MCF 10A (cell line): ENCODE results near the gene DCLK1. TPM values are rescaled to one million over a fixed set of nuclear protein-coding genes. Genes with fewer than 3 reads are reported as not detected.

ENCODE experiments used
- BruUV-seq: library from RNA; stranded (reverse); fragments of 400-500 nt; replicated peaks from 2 replicates; lab custom pipeline; 2021; lab: Mats Ljungman, UMichigan
- CTCF ChIA-PET: fragments of 300-600 bp; sonication (Branson Sonifier 250); formaldehyde crosslinking; extraction: SDS; loops from one replicate; lab custom pipeline; 2021; ENCODE audit warnings: antibody characterized with exemption, inconsistent platforms; lab: Yijun Ruan, JAX
- POLR2A ChIA-PET: fragments of 300-600, 350-650 bp; sonication (Branson Sonifier 250); formaldehyde crosslinking; extraction: SDS; loops from one replicate; lab custom pipeline; 2020; ENCODE audit warnings: antibody characterized with exemption, inconsistent platforms; lab: Yijun Ruan, JAX
- DNase-seq: peaks from one replicate; pipeline ENCODE4 v3.0.0-alpha.2; 2018; ENCODE audit not compliant: unreplicated experiment
- H3K27ac Mint-ChIP-seq: one replicate; pipeline ENCODE4 v1.8.0; 2022; ENCODE audit warnings: mild to moderate bottlenecking, low read depth, mixed read lengths; ENCODE audit not compliant: unreplicated experiment
- H3K27me3 Mint-ChIP-seq: one replicate; pipeline ENCODE4 v1.8.0; 2022; ENCODE audit warnings: mixed read lengths; ENCODE audit not compliant: insufficient read depth, unreplicated experiment
- H3K36me3 Mint-ChIP-seq: one replicate; pipeline ENCODE4 v1.8.0; 2022; ENCODE audit warnings: mild to moderate bottlenecking, moderate library complexity, mixed read lengths; ENCODE audit not compliant: insufficient read depth, unreplicated experiment
- H3K4me1 Mint-ChIP-seq: one replicate; pipeline ENCODE4 v1.8.0; 2022; ENCODE audit warnings: mixed read lengths; ENCODE audit not compliant: insufficient read depth, unreplicated experiment
- H3K4me3 Mint-ChIP-seq: one replicate; pipeline ENCODE4 v1.8.0; 2022; ENCODE audit warnings: mild to moderate bottlenecking, moderate library complexity, mixed read lengths; ENCODE audit not compliant: unreplicated experiment
- H3K9me3 Mint-ChIP-seq: one replicate; pipeline ENCODE4 v1.8.0; 2022; ENCODE audit warnings: mixed read lengths; ENCODE audit not compliant: unreplicated experiment
- CTCF ChIP-seq: fragments of 200-600 bp; IDR thresholded peaks from one replicate; pipeline ENCODE4 v1.8.0; 2022; ENCODE audit warnings: antibody characterized with exemption, mild to moderate bottlenecking; ENCODE audit not compliant: unreplicated experiment
- intact Hi-C: fragments of 100-400 bp; cut with micrococcal nuclease; formaldehyde crosslinking; loops from 2 replicates; pipeline ENCODE4 v1.14.1; 2022
- total RNA-seq: library from RNA; stranded (reverse); gene quantifications from 2 replicates; pipeline ENCODE4 v1.2.3, GENCODE V29; 2022

Gene DCLK1
- total RNA-seq, 1 experiment from 2014 or later, result 0.44 TPM

GRCh38 chr13:35841060-35841521 lies 290.1 kb downstream of the DCLK1 start:
- no peak overlapping the region for H3K27ac Mint-ChIP-seq
- no peak for TF ChIP-seq CTCF
- no peaks in the 10 kb centered on the region for H3K9me3 Mint-ChIP-seq
- H3K27me3 Mint-ChIP-seq, result no peaks in the 10 kb centered on the region
- H3K4me1 Mint-ChIP-seq, result no peaks in the 10 kb centered on the region
- no peak for DNase-seq
- H3K4me3 Mint-ChIP-seq, result no peak overlapping the region
- ChIA-PET CTCF (interaction anchor here (0.6 to 1.4 kb wide), 4 partner anchors 27 to 105 kb away, joined by 3 read pairs; no protein-coding TSS in a partner anchor), POLR2A (interaction anchor here (0.8 kb wide), 1 partner anchor 23 kb away, joined by 3 read pairs; no protein-coding TSS in a partner anchor)
- H3K36me3 Mint-ChIP-seq, result no peaks in the 10 kb centered on the region
- BruUV-seq, result no TSS peak
- intact Hi-C loops, result no loop called here

GRCh38 chr13:35839806-35840205 lies 291.4 kb downstream of the DCLK1 start:
- Mint-ChIP-seq H3K27ac (no peak overlapping the region), H3K9me3 (no peaks in the 10 kb centered on the region), H3K4me1 (no peaks in the 10 kb centered on the region), H3K27me3 (no peaks in the 10 kb centered on the region), H3K4me3 (no peak overlapping the region), H3K36me3 (no peaks in the 10 kb centered on the region)
- DNase-seq, result no peak
- TF ChIP-seq CTCF, result no peak
- intact Hi-C loops, result no loop called here
- BruUV-seq, result no TSS peak
- ChIA-PET CTCF (interaction anchor here (1.4 kb wide), 1 partner anchor 50 kb away, joined by 3 read pairs; no protein-coding TSS in a partner anchor), POLR2A (no interaction called here)

GRCh38 chr13:35838356-35838755 lies 292.8 kb downstream of the DCLK1 start:
- ChIA-PET CTCF (no interaction called here), POLR2A (no interaction called here)
- no peaks in the 10 kb centered on the region for H3K27me3 Mint-ChIP-seq
- no peaks in the 10 kb centered on the region for H3K4me1 Mint-ChIP-seq
- intact Hi-C loops, result no loop called here
- no peak for TF ChIP-seq CTCF
- no peaks in the 10 kb centered on the region for H3K36me3 Mint-ChIP-seq
- no peak overlapping the region for H3K27ac Mint-ChIP-seq
- BruUV-seq, result no TSS peak
- DNase-seq, result no peak
- H3K4me3 Mint-ChIP-seq, result no peak overlapping the region
- no peaks in the 10 kb centered on the region for H3K9me3 Mint-ChIP-seq

- H3K27ac Mint-ChIP-seq, result no peak overlapping the region
- BruUV-seq, result no TSS peak
- no peak overlapping the region for H3K4me3 Mint-ChIP-seq
- no peaks in the 10 kb centered on the region for H3K36me3 Mint-ChIP-seq
- POLR2A ChIA-PET, result no interaction called here
- DNase-seq, result no peak
- no peaks in the 10 kb centered on the region for H3K27me3 Mint-ChIP-seq
- intact Hi-C loops, result no loop called here
- no peak for TF ChIP-seq CTCF
- CTCF ChIA-PET, result no interaction called here
- no peaks in the 10 kb centered on the region for H3K4me1 Mint-ChIP-seq
- no peaks in the 10 kb centered on the region for H3K9me3 Mint-ChIP-seq
These were observed 294.7 kb downstream of the DCLK1 start for GRCh38 chr13:35836446-35836845.
